Fibroblast of skin of left quadriceps (primary cell): Measurements from ENCODE around the gene ADARB2.

Source experiments
- DNase-seq, 2 experiments: peaks; one replicate each; pipeline ENCODE4 v3.0.0-alpha.2; 2013; ENCODE audit warnings: low read depth in 2 of 2

The ADARB2 gene

GRCh38 chr10:1686491-1686749 is 50.9 kb downstream of the ADARB2 start:
- DNase-seq, result no peak

DNA sequence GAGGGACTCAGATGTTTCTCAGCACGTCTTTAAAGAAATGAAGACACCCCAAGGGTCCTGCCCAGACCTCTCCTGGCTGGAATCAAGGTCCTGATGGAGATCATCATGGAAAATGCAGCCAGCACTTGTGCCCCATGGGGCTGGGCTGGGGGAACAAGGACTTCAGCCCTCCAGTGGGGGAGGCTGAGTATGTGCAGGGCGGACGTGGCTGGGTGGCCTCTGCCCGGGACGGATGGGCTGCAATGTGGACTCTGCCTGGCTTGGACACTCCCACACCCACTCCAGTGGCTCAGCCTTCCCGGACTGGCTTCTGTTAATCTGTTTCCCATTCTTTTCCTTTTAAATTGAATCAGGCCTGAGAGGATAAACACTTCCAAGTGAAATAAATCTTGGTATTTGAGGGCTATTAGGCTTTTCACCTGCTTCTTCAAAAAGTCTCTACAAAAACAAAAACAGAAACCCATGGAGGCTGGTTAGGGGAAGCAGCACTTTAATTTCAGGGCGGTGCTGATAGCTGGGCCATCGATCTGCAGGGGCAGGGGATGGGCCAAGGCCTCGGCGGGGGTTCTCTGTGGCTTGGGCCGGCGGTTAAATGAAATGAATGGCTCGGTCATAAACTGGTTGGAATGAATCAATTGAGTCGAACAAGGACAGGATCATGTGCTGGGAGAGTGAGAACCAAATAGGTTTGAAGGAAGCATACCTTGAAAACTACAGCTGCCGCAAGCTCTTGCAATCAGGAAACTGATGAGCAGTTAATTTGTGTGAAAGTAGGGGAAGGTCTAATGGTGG is 51.4 kb downstream of the ADARB2 start:
- DNase-seq, result no peak

DNA sequence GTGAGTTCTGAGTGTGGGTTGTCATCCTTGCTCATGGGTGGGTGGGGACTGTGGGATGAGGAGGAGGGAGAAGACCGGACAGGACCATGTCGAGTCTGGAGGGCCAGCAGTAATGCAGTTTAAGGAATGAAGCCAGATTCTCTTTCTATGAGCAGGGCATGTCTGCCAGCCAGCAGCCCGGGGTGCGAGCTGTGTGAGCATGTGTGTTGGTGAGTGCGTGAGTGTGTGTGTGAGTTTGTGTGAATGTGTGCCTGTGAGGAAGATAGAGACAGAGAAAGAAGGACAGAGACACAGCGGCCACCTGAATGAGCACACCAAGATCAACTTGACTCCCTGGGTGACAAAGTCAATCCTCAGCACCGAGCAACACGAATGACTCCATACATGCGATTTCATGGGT is 52.3 kb downstream of the ADARB2 start:
- no peak for DNase-seq

DNA sequence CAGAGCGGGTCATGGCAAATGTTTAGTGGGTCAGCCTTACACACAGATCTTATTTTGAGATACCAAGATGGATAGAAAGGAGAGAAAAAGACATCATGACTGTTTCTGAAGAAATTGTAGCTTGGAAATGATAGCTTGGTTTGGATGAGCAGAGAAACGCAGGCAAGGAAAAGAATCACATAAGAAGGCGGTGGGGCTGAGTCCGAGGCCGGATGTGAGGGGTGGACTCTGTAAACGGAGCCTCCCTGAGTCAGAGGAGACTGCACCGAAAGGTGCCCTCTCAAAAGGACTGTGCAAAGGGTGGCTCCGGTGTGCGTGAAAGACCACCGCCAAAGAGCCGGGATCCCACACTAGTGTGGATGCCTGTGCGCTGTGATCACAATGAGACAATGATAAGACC is 53.7 kb downstream of the ADARB2 start:
- DNase-seq, result no peak

DNA sequence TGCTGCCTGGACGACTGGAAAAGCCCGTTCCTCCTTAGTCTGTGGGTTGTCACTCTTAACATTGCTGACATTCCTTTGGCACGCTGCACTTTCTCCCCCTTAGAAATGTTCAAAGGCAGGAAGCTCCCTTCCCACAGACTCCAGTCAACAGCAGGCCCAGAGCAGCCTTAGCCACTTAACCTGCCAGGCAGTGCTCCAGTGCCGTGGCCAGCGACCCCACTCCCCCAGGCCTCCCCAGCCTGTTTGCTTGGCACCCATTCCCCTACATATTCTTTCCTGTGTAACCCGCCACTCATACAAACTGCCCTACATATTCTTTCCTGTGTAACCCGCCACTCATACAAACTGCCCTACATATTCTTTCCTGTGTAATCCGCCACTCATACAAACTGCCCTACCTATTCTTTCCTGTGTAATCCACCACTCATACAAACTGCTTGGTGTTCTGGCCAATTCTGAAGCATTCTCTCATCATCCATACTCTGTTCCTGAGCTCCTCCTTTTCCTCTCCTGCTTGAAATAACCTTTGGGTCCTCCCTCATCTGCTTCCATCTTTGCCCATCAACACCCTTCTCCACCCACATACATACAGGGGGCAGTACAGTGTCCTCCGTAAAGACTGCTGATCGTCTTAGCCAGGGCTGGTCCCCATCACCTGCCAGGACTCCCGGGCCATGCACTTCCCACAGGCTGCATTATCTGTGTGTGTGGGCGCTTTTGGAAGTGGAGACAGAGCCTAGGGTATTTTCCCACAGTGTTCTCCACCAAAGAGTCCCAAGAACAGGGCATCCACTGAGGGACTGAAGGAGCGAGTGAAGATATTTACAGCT is 57.3 kb downstream of the ADARB2 start:
- DNase-seq, result no peak

DNA sequence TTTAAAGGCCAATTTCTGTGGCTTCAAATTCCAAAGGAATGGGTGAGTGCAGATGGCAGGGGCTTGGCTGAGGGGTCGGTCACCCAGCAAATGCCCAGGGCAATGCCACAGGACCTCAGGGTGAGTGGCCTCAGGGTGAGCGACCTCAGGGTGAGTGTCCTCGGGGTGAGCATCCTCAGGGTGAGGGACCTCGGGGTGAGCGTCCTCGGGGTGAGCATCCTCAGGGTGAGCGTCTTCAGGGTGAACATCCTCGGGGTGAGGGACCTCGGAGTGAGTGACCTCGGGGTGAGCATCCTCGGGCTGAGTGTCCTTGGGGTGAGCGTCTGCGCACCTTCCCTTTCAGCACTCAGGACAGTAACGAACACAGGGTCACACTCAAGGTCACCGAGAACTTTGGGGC is 59.2 kb downstream of the ADARB2 start:
- no peak for DNase-seq

DNA sequence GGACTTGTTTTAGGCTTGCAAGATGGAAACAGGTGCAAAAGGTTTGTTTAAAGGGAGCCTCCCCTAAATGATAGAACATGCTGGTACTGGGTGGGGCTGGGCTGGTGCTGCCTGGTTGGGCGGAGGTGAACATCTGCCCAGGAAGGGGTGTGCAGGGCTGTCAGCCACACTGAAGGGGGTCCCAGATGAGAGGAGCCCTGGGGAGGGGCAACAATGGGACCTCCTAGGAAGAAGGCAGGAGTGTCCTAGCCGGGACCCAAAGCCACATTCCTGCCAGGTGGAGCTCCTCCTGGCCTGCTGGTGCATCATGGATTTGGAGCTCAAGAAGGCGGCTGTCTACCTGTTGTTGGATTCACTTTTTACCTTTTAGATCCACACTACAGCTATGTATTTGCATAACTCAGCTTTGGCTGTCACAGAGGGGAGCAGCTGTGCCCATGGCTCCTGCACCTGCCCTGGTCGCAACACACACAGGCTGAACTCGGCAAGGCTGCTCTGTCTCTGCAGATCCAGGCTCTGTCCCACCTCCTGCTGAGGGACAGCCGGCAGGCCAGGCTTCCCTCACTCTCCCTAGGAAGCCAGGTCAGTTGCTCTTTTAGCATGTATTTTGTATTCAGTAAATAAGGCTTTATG is 59.9 kb downstream of the ADARB2 start:
- no peak for DNase-seq

DNA sequence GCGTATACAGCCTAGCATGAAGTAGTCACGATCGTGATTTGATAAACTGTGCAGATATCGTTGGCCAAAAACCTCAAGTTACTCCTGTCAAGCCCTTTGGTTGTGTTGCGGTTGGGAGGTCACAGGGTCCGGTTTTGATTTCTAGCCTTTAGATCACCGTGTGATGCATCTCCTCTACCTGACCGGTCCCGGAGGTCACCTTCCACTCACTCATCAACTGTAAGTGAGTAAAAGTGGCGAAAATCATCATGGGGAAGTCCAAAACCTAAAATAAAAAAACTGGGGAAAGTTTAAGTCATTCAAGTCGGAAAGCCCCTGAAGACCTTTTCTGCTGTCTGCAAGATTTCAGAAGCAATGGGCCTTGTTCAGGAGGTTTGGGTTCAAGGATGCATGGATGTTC is 62.8 kb downstream of the ADARB2 start:
- no peak for DNase-seq

DNA sequence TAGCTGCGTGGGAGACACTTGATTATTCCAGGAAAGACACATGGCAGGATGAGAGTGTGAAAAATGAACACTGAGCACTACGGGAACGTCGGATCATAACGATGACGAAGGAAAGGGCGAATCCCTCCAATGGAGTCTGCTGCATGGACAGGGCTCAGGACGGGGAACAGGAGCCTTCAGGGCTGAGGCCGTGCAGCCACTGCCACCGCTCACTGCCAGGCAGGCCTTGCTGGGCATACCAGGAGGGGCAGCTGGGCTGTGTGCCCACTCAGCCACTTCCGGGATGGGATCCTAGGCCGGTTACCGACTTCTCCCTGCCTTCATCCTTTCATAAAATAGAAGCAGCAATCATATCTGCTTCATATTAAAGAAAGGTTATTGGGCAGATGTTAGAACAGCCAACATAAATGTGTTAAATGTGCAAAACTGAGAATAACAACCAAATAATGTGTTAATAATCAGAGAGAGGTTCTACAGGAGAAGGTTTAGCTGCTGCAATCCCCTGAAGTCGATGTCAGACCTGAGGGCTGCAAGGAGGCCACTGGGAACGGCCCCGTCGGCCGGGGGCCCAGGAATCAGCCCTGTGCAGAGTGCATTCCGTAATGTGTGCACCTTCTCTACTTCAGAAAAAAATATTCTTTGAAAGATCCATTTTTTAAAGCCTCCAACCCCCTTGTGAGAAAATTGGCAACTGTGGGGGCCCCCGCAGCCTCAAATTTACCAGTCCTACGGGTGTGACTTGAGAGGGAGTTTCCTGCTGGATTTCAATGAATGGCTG is 63.6 kb downstream of the ADARB2 start:
- DNase-seq, result no peak

- DNase-seq, result no peak
Measured at GRCh38 chr10:1672001-1672781, 65.1 kb downstream of the ADARB2 start.

DNA sequence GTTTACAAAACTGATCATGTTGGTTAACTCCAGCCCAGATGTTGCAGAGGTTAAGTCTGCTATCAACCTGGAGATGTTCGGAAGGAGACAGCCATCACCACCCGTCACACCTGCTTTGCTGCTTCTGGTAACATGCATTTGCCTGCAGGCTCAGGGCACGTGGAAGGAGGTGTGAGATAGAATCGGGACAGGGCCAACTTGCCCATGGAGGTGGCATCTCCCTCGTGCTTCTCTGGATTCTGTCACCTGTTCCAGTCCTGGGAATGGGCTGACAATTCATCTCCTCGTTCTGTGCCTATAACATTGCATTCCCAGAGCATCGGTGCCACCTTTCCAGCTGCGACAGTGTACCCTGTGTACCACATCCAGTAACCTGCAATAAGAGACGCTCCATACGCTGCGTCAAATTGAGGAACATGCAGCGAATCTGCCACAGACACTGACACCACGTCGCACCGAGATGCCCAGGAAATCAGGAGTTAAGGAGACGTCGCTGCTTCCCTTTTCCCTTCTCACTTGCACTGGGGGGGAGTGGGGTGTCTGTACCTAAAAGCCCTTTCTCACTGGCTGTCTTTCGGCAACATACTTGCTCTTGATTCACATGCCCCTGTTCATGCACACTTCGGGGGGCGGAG is 65.8 kb downstream of the ADARB2 start:
- DNase-seq, result no peak

GRCh38 chr10:1670541-1671365 is 66.6 kb downstream of the ADARB2 start:
- DNase-seq, result no peak

DNA sequence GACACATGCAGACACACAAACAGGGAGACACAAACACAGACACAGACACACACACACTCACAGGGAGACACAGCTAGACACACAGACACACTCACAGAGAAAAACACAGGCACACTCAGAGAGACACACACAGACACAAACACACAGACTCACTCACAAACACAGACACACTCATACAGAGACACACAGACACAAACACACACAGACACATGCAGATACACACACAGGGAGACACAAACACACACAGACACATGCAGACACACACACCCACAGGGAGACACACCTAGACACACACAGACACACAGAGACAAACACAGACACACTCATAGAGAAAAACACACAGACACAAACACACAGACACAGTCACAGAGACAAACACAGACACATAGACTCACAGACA is 67.9 kb downstream of the ADARB2 start:
- no peak for DNase-seq

- no peak for DNase-seq
Measured at GRCh38 chr10:1668399-1668798, 68.9 kb downstream of the ADARB2 start.

- DNase-seq, result no peak
Measured at GRCh38 chr10:1667392-1667791, 69.9 kb downstream of the ADARB2 start.

- DNase-seq, result no peak
Measured at GRCh38 chr10:1666147-1666546, 71.2 kb downstream of the ADARB2 start.

DNA sequence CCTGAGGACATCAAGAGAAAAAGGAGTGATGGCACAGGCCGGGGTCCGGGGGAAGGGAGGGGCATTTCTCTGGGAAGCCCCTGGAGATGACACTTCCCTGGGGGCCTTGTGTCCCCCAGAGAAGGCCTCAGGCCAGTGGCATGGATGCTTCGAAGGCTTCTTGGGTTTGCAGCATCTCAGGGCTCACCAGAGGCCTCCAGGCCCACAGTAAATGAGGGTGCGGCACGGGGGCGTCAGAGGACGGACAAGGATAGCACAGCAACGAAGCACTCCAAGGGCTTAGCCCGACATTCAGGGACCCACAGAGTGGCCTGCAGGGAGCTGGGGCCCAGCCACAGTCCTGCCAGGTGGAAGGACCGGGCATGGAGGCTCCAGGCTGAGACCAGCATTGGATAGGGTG is 71.6 kb downstream of the ADARB2 start:
- no peak for DNase-seq

DNA sequence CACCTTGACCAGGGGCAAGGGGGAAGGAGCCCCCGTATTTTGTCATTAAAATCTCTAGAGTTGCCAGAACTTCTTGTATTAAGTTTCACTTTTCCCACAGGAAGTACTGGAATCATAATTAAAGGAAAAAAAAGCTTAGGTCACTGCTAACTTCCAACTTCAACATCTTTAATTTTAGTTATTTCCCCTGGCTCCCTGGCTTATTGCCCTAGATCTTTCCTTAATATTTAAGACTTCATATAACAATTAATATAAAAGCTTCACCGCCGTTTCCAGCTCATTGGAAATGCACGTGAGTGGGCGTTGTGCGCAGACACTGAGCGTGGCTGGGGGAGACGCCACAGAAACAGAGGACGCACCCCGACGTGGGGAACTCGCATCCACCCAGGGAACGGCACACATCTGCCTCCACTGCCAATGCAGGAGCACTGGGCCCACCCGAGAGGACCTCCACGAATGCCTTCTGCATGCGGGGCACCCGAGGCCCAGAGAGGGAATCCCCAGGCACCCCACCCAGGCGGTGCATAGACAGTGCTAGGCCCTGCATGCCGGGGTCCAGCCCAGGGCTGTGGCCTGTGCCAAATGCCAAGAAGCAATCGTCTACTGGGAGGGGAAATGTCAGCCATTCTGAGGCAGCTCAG is 72.2 kb downstream of the ADARB2 start:
- DNase-seq, result no peak

DNA sequence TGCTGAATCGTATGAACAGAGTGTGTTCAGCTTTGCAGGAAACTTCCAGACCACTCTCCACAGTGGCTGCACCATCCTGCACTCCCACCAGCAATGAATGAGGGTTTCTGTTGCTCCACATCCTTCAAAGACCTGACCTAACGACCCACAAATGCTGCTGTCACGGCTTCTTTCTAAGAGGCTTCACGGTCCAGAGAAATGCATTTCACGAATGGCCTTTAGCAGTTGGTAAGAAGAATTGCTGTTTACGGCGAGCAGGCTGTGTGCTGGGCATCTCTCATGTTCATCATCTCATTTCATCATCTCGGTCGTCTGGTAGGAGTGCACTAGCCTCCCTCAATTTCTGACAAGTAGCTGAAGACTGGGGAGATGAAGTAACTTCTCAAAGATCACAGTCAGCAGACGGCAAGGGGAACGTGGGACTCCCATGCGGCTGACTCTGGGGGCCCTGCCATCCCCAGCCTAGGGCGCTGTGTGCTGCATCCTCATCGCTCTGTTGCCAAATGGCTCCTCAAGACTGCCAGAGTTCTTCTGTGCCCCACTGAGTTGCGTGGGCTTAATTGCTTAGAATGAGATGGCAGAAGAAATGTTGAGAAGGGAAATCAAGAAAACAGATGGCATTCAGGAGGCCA is 72.9 kb downstream of the ADARB2 start:
- no peak for DNase-seq
